Activated naive CD4-positive, alpha-beta T cell treated with Interleukin-2 at 50 U/mL for 16 hours (primary cell): ENCODE measurements around the gene LCORL.
"Not testable (repeated sequence)": the region's sequence is repeated elsewhere in the genome, so short reads cannot be mapped to it uniquely, and the experiment has no call there.

Experiments
- DNase-seq: peaks from one replicate; pipeline ENCODE4 v3.0.0-alpha.2; 2020

LCORL gene

DNA sequence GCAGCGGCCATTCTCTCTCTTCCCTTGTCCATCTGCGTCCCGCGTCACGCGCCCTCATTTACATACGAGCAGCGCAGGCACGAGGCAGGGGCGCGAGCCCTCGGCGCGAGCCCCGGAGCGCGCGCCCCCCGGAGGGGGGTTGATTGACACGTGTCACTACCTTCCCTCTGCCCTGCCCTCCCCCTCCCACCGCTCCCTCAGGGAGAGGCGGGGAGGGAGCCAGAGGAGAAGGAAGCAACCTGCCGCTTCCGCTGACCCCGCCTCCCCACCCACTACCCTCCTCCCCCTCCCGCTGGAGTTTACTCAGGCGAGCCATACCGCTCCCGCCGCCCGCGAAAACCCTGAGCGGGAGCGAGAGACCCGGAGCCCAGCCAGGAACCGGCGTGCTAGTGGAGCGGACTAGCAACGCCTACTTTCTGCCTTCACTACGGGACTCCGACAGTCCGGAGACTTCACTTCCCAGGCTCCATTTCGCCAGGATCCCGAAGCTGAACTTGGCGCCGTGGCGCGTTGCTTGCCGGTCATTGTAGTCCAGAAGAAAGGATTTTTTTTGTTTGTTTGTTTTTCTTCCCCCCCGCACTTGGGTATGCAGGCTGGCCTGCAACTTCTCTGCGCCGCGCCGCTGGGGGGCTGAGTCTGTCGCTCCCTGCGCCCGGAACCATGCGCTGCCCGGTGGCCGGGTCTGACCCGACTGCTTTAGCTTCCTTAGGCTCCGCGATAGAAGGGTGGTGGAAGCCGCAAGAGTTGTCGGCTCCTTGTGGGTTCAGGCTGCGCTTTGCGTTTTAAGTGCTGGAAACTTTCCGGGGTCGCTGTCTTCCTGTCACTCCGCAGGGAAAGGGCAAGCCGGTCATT, at the start of gene LCORL:
TSS of gene LCORL (minus strand) at position 36 of the 852 bp plus-strand sequence. CDS start at position 32, 4 bp downstream.
- peak; percentile 87 for DNase-seq

- no peak for DNase-seq
Observed at GRCh38 chr4:18069810-18070209, 48.3 kb upstream of the LCORL start.

- DNase-seq = no peak
Observed at GRCh38 chr4:18067031-18067430, 45.5 kb upstream of the LCORL start.

DNA sequence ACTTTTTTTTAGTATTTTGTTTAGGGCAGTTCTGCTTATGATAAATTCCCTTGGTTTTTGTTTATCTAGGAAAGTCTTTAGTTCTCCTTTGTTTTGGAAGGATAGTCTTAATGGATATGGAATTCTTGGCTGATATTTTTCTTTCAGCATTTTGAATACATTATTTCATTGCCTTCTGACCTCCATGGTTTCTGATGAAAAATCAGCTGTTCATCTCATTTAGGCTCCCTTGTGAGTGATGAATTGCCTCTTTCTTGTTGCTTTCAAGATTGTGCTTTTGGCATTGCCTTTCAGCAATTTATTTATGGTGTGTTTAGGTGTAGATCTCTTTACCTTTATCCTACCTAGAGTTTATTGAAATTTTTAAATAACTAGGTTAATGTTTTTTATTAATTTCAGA, 41.5 kb upstream of the LCORL start:
- DNase-seq = no peak

- DNase-seq = no peak
Observed at GRCh38 chr4:18057821-18058533, 36.4 kb upstream of the LCORL start.

DNA sequence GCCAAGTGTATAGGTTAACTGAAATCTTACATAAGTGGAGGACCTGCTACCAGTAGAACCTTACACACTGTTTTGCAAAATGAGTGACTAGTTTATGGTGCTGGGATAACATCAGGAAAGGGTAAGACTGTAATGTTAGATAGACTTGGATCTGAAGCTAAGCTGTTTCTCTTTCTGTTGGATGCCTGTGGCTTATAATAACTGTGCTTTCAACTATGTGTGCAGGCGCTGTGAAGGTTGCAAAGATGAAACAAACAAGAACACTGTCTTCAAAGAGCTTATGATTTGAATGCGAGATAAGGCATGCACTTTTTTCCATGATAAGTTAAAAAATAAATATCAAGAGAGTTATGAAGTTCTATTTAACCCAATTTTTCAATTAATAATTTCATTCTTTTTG, 34.5 kb upstream of the LCORL start:
- no peak for DNase-seq

GRCh38 chr4:18052158-18052557, 30.6 kb upstream of the LCORL start:
- DNase-seq = no peak

DNA sequence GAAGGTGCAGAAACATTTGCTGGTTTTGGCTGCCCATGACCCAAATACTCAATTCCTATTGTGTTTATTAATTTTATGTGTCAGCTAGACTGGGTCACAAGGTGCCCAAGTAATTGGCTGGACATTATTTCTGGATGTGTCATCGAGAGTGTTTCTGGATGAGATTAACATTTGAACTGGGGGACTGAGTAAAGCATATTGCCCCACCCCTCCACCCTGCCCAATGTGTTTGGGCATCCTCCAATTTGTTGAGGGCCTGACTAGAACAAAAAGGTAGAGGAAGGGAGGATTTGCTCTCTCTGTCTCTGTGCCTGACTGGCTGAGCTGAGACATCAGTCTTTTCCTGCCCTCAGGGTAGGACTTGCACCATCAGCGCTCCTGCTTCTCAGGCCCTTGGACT, 29.7 kb upstream of the LCORL start:
- DNase-seq = no peak

- DNase-seq = no peak
Observed at GRCh38 chr4:18050448-18050847, 28.9 kb upstream of the LCORL start.

DNA sequence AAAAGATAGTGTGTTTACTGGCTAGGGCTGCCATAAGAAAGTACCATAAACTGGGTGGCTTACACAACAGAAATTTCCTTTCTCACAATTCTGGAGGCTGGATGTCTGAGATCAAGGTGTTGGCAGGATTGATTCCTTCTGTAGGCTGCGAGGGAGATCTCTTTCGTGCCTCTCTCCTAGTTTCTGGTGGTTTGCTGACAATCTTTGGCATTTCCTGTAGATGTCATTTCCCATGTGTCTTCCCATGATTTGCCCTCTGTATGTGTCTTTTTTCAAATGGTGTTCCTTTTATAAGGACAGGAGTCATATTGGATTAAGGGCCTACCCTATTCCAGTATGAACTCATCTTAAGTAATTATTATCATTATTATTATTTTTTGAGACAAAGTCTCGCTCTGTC, 27.9 kb upstream of the LCORL start:
- DNase-seq = no peak

DNA sequence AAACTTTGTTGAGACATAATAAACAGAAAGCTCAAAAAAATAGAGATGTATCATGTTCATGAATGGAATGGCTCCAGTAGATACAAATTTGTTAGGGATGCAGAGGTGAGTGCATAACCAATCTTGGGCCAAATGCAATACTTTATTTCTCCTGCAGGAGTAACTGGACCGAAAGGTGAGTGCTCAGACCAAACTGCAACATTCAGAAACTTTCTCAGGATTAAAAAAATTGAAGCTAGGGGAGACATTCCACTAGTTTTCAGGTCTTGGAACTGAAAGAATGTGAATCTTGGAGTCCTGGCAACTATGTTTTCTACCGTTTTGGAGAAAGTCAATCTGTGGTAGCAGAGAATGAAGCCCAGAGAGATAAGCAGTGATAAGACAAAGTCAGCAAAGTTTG, 21.2 kb upstream of the LCORL start:
- no peak for DNase-seq

DNA sequence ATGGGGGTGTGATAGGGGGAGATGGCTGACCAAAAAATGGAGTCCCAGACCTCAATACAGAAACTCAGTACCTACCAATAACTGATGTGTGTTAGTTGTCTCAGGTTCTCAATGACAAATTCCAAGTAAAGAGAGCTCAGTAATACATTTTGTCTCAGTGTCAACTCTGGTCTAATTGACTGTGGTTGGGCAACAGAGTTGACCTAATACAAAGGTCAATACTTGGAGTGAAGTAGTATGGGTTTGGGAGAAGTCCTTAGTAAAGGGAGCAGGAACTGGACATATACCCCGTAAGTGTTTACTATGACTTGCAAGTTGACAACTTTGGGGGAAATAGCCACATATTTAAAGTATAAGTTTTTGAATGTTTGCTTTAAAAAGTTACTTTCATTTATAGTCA, 20.5 kb upstream of the LCORL start:
- no peak for DNase-seq

GRCh38 chr4:18041114-18041513, 19.6 kb upstream of the LCORL start:
- DNase-seq = no peak

- DNase-seq = no peak
Observed at GRCh38 chr4:18039113-18039512, 17.6 kb upstream of the LCORL start.

DNA sequence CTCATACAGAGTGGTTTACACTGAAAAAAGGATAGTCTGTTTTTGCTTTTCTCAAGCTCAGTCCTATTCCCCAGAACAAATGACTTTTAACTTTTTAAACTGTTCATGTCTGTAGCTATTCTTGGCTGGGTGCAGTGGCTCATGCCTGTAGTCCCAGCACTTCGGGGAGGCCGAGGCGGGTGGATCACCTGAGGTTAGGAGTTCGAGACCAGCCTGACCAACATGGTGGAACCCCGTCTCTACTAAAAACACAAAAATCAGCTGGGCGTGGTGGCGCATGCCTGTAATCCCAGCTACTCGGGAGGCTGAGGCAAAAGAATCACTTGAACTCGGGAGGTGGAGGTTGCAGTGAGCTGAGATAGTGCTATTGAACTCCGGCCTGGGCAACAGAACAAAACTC, 14.8 kb upstream of the LCORL start:
- DNase-seq = not testable (repeated sequence)

DNA sequence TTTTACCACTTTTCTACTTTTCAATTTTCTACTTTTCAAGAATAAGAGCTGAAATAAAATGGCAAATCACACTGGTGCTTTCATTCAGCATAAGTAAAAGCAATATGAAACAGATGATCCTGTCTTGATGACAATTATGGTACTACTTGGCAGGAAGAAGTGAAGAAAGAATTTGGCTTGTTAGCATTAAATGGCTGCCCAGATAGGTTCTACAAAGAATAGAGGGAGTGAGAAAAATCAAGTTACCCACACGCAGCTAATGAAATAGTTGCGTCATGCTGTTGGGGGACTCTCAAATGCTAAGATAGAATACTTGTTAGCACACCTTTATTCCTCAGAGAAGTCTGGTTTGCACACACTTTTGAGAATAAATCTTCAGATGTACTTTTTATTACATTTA, 12.5 kb upstream of the LCORL start:
- DNase-seq = no peak

- DNase-seq = no peak
Observed at GRCh38 chr4:18033111-18034085, 11.8 kb upstream of the LCORL start.

GRCh38 chr4:18025288-18025687, 3.7 kb upstream of the LCORL start:
- DNase-seq = no peak

DNA sequence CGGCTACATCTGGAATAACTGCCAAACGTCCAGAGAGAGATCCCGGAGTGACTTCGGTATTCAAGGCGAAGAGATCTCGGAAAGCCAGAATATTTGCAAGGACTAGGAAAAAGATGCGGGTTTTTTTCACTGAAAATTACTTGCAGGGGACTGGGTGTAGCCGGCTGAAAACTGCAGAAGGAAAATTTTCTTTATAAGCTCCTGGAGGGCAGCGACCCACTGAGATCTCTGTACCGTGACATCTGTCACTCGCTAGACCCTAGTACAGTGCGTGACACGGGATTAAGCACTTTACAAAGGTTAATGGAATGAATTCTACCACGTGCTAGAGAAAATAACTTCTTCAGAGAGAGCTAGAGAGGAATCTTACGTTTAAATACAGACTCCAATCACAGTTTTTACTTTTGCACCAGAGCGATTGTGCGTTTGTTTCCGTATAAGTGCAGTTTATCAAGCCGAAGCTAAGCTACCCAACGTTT, 1.1 kb upstream of the LCORL start:
- no peak for DNase-seq

DNA sequence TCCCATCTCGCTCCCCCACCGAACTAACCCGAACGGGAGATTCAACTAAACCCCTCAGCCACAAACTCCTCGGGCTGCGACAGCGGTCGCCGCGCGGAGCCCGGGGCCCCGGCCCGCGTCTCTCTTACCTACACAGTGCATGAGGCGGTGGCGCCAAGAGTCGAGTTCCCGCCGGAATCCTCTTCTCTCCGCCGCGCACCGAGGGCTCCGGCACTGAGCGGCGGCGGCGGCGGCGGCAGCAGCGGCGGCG, 160 bp downstream of the LCORL start:
- DNase-seq = no peak

GRCh38 chr4:18020671-18021469, 685 bp downstream of the LCORL start:
- DNase-seq = peak; percentile 30

DNA sequence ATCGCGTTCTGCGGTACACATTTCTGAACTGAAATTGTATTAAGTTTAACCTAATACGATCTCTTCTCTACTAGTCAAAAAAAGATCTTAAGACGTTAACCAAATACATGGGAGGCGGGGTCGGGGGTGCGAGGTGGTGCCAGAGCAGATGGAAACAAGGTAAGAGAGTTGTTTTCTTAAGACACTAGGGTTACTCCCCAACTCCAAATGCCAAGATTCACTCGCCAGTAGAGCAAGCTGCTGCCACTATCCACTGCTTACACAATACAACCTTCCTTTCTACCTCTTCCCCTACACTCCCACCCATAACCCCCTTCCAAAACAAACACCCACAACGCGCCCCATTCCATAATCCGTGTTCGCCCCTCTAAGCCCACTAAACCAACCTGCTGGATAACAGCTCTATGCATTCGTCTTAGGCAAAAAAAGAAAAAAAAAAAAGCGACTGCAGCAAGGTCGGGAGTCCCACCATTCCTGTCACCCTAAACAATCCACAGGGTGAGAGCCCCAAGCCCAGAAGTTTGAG, 1.3 kb downstream of the LCORL start:
- peak; percentile 12 for DNase-seq
